Heart left ventricle (tissue), 16 donors: ENCODE data around the gene ROR1. TPM values are rescaled to one million over a fixed set of nuclear protein-coding genes. Genes with fewer than 3 reads are reported as not detected.
A peak's percentile ranks its signal among the peaks of the same experiment; 100 is the strongest.

ENCODE experiments used
- ATAC-seq, 4 donors: fragments of 200-7000 bp; cut with Tn5 transposase; one replicate each; pipeline ENCODE4 v1.9.1; 2020 to 2022; ENCODE audit warnings: moderate library complexity in 4 of 4, mild to moderate bottlenecking in 3 of 4, moderate number of reproducible peaks in 1 of 4
- DNase-seq, 5 donors: peaks; one replicate each; pipeline ENCODE4 v3.0.0-alpha.2; 2020
- H3K27ac ChIP-seq, 12 donors: fragments of 200-600 bp; sonication (generic) in 4 of 12; one replicate each; pipeline versions ENCODE4 v1.5.0 to v1.8.0; 2016 to 2022; ENCODE audit warnings: mild to moderate bottlenecking in 2 of 12
- H3K27me3 ChIP-seq, 9 donors: fragments of 200-600 bp; sonication (generic) in 2 of 9; one replicate each; pipeline versions ENCODE4 v1.5.1 to v1.8.0; 2016 to 2022; ENCODE audit warnings: mild to moderate bottlenecking in 3 of 9
- H3K36me3 ChIP-seq, 9 donors: fragments of 200-600 bp; sonication (generic) in 2 of 9; one replicate each; pipeline versions ENCODE4 v1.5.0 to v1.8.0; 2018 to 2022; ENCODE audit warnings: mild to moderate bottlenecking in 2 of 9
- H3K4me1 ChIP-seq, 12 donors: fragments of 200-600 bp; sonication (generic) in 4 of 12; one replicate each; pipeline versions ENCODE4 v1.5.0 to v1.8.0; 2016 to 2022; ENCODE audit warnings: mild to moderate bottlenecking in 3 of 12
- H3K4me3 ChIP-seq, 12 donors: fragments of 200-600 bp; sonication (generic) in 4 of 12; one replicate each; pipeline versions ENCODE4 v1.5.0 to v1.8.0; 2017 to 2022; ENCODE audit warnings: mild to moderate bottlenecking in 9 of 12, moderate library complexity in 4 of 12
- H3K9me3 ChIP-seq, 12 donors: fragments of 200-600 bp; sonication (generic) in 4 of 12; one replicate each; pipeline versions ENCODE4 v1.5.0 to v1.8.0; 2016 to 2022; ENCODE audit warnings: mild to moderate bottlenecking in 1 of 12
- POLR2A ChIP-seq, 2 donors: fragments of 450-650 bp; IDR thresholded peaks; one replicate each; pipeline ENCODE4 v1.6.1; 2017; ENCODE audit warnings: antibody characterized with exemption in 2 of 2, mild to moderate bottlenecking in 2 of 2, moderate library complexity in 2 of 2
- WGBS, 4 donors: extraction: QIAGEN DNeasy Blood & Tissue Kit in 2 of 4; methylation state at CpG; one replicate each; pipeline versions ENCODE4 v1.1.5 to v1.1.7; 2013 to 2018; 5-methylcytosine and 5-hydroxymethylcytosine counted together
- intact Hi-C, 10 donors: fragments of 100-400 bp; cut with DNase I; formaldehyde crosslinking; loops; one replicate each; pipeline versions ENCODE4 v1.11.1 to v1.14.2; 2022
- polyA plus RNA-seq, 2 donors: library from polyadenylated mRNA; stranded (reverse); fragments of 200-250 nt; gene quantifications; one replicate each; pipeline ENCODE4 v1.2.3, GENCODE V29; 2013
- total RNA-seq, 9 donors: library from RNA; depleted of rRNA in 2 of 9; stranded (reverse); fragments of >200 nt in 2 of 9; fragmentation: NEBNext Ultra II Directional in 3 of 9; extraction: Animal tissue kit (Norgen Biotek cat#: 25700) in 3 of 9; gene quantifications; one replicate each; pipeline versions ENCODE4 v1.1.0 to v1.2.4, GENCODE V29; 2016 to 2023
- TF ChIP-seq, protein P1 (sequence below), 12 donors: fragments of 200-600 bp; sonication (generic) in 4 of 12; IDR thresholded peaks; one replicate each; pipeline versions ENCODE4 v1.5.0 to v1.8.0; 2018 to 2022; ENCODE audit warnings: antibody characterized with exemption in 12 of 12, mild to moderate bottlenecking in 5 of 12
- donor health status: ischemic (EF 13 %, LVEDD 7.1; RV severe dilation, severe dysfunction).
- donor health status: healthy with polysubstance abuse.
- donor health status: DM: no; HTN: yes; CAD: no.
- donor health status: DM: no; HTN: no; CAD: no.
- donor health status: ischemic (EF 25% LVEDD 6.9; RV normal size, moderate dysfunction).
- donor health status: ischemic (EF 25% LVEDD 5.7; RV mildly dilated, moderate dysfunction).
- donor health status: healthy.
- donor health status: DM: yes; HTN: yes; CAD: no.
- donor health status: ischemic (EF 35%, LVEDD 5.7; RV mildly dilated, moderate dysfunction).
- donor health status: nonischemic (EF 11% LVEDD 7.7; RV severe dilation, severe dysfunction).
- donor health status: DM: yes; HTN: yes; CAD: no.
- donor health status: PGD.
- donor health status: ischemic (EF 29% LVEDD 5.4; RV normal size, mild dysfunction).
- donor health status: nonischemic (EF 23%, LVEDD 6.1; RV moderate dilation, normal function).

Gene ROR1
- total and polyA plus RNA-seq, 11 donors = 4.1 to 35.3 (median 19.3) TPM

DNA sequence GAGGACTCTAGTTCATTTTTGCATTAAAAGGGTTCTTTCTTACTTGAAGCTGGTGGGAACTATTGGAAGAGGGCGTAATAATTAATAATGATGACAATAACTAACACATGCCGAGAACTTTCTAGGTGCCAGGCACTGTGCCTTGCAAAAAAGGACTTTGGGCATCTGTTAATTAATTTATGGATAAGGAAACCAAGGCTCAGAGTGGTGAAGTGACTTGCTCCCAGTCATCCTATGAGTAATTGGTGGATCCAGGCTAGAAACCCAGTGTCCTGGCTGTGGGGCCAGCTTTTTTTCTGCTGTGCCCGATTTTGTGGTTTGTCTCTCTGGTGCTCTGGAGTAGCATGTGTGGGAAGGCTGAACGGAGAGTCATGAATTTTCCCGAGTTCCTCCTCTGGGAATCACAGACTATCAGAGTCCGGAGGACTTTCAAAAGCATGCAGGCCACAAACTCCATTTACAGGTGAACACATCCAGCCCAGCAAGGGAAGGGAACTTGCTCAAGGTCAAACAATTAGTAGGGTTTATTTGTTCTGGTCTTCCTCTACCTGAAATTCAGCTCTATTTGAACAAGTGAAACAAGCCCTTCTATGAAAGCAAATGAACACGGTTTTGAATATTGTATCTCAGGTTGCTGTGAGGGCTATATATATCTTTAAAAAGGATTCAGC is 23.4 kb downstream of the ROR1 start:
- Histone ChIP-seq H3K4me3 (no peak overlapping the region), H3K27ac (no peak overlapping the region), H3K36me3 (no peaks in the 10 kb centered on the region), H3K27me3 (no peaks in the 10 kb centered on the region), H3K4me1 (peaks cover 0 to 64% (median 41%) of the 10 kb centered on the region in 12 donors), H3K9me3 (no peaks in the 10 kb centered on the region)
- intact Hi-C loops = no loop called here
- ATAC-seq = no peak
- WGBS, 4 donors = 69 to 79% (median 75%) methylated on average over 7 of the region's 7 CpGs
- no peak for DNase-seq
- TF ChIP-seq, protein P1, sequence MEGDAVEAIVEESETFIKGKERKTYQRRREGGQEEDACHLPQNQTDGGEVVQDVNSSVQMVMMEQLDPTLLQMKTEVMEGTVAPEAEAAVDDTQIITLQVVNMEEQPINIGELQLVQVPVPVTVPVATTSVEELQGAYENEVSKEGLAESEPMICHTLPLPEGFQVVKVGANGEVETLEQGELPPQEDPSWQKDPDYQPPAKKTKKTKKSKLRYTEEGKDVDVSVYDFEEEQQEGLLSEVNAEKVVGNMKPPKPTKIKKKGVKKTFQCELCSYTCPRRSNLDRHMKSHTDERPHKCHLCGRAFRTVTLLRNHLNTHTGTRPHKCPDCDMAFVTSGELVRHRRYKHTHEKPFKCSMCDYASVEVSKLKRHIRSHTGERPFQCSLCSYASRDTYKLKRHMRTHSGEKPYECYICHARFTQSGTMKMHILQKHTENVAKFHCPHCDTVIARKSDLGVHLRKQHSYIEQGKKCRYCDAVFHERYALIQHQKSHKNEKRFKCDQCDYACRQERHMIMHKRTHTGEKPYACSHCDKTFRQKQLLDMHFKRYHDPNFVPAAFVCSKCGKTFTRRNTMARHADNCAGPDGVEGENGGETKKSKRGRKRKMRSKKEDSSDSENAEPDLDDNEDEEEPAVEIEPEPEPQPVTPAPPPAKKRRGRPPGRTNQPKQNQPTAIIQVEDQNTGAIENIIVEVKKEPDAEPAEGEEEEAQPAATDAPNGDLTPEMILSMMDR (IDR thresholded peaks at IDR 0.05) = no peak
- no peak for TF ChIP-seq POLR2A (IDR thresholded peaks at IDR 0.05)

DNA sequence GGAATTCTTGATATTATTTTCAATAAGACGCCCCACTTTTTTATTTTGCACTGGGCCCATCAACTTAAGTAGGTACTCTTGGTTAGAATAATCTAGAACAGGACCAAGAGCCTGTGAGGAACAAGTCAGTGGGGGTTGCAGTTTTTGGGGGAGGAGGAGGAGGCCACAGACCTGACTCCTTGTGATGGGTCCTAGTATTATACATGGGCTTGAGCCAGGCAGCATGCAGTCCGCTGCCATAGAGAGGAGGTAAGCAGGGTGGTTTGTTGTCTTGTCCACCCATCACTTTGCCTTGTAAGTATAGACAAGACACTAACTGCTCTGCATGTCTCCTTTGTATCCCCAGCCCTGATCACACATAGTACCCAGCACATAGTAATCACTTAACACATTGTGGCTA is 24.5 kb downstream of the ROR1 start:
- ATAC-seq (no peak), DNase-seq (no peak)
- Histone ChIP-seq H3K36me3 (no peaks in the 10 kb centered on the region), H3K9me3 (no peaks in the 10 kb centered on the region), H3K27ac (no peak overlapping the region), H3K4me3 (no peak overlapping the region), H3K4me1 (peaks cover 0 to 55% (median 33%) of the 10 kb centered on the region in 12 donors), H3K27me3 (no peaks in the 10 kb centered on the region)
- no peak for TF ChIP-seq POLR2A (IDR thresholded peaks at IDR 0.05)
- TF ChIP-seq, protein P1 (IDR thresholded peaks at IDR 0.05) = no peak
- WGBS, 4 donors = 47 to 85% (median 75%) methylated on average over 2 of the region's 2 CpGs
- intact Hi-C loops = no loop called here

- Histone ChIP-seq H3K36me3 (no peaks in the 10 kb centered on the region), H3K27me3 (no peaks in the 10 kb centered on the region), H3K9me3 (no peaks in the 10 kb centered on the region), H3K27ac (no peak overlapping the region), H3K4me1 (peaks cover 0 to 53% (median 28%) of the 10 kb centered on the region in 12 donors), H3K4me3 (no peak overlapping the region)
- TF ChIP-seq POLR2A (IDR thresholded peaks at IDR 0.05) = no peak
- TF ChIP-seq, protein P1 (IDR thresholded peaks at IDR 0.05) = no peak
- ATAC-seq (peak in 1 of 4 donors; percentile 24), DNase-seq (no peak)
- intact Hi-C loops = no loop called here
- 61 to 88% (median 73%) methylated on average over 1 of the region's 1 CpG for WGBS, 4 donors
Observed at GRCh38 chr1:63799307-63799706, 25.5 kb downstream of the ROR1 start.

GRCh38 chr1:63799820-63800219 is 26.0 kb downstream of the ROR1 start:
- no peak for DNase-seq
- no peak overlapping the region for H3K4me3 ChIP-seq
- TF ChIP-seq, protein P1 (IDR thresholded peaks at IDR 0.05) = no peak
- TF ChIP-seq POLR2A (IDR thresholded peaks at IDR 0.05) = no peak
- no peaks in the 10 kb centered on the region for H3K36me3 ChIP-seq
- intact Hi-C loops = no loop called here
- ATAC-seq = no peak
- H3K9me3 ChIP-seq = no peaks in the 10 kb centered on the region
- no peak overlapping the region for H3K27ac ChIP-seq
- H3K27me3 ChIP-seq = no peaks in the 10 kb centered on the region
- peaks cover 0 to 53% (median 24%) of the 10 kb centered on the region in 12 donors for H3K4me1 ChIP-seq
- WGBS, 4 donors = 50 to 57% (median 56%) methylated on average over 3 of the region's 3 CpGs
